Parathyroid adenoma (tissue), 2 donors: ENCODE results near the gene PLEKHA7.

Source experiments
- H2AFZ ChIP-seq: fragments of 300-600 bp; sonication (generic); one replicate; pipeline ENCODE4 v1.7.0; 2017; ENCODE audit warnings: antibody characterized with exemption, mild to moderate bottlenecking
- H3K27ac ChIP-seq: fragments of 300-600 bp; sonication (generic); one replicate; pipeline ENCODE4 v1.7.0; 2017
- H3K27me3 ChIP-seq: fragments of 300-600 bp; sonication (generic); one replicate; pipeline ENCODE4 v1.7.0; 2017; ENCODE audit warnings: low read length; ENCODE audit not compliant: control insufficient read depth, insufficient read depth
- H3K36me3 ChIP-seq: fragments of 300-600 bp; sonication (generic); one replicate; pipeline ENCODE4 v1.7.0; 2017; ENCODE audit warnings: low read length; ENCODE audit not compliant: control insufficient read depth, insufficient read depth
- H3K4me1 ChIP-seq: fragments of 300-600 bp; sonication (generic); one replicate; pipeline ENCODE4 v1.7.0; 2017; ENCODE audit warnings: control low read depth
- H3K4me2 ChIP-seq: fragments of 300-600 bp; sonication (generic); one replicate; pipeline ENCODE4 v1.7.0; 2017; ENCODE audit warnings: low read length
- H3K4me3 ChIP-seq: fragments of 300-600 bp; sonication (generic); one replicate; pipeline ENCODE4 v1.7.0; 2017; ENCODE audit warnings: low read depth, low read length
- H3K79me2 ChIP-seq: fragments of 300-600 bp; sonication (generic); one replicate; pipeline ENCODE4 v1.7.0; 2017; ENCODE audit warnings: control low read depth
- H3K9ac ChIP-seq: fragments of 300-600 bp; sonication (generic); one replicate; pipeline ENCODE4 v1.7.0; 2017; ENCODE audit warnings: mild to moderate bottlenecking
- H3K9me3 ChIP-seq: fragments of 300-600 bp; sonication (generic); one replicate; pipeline ENCODE4 v1.7.0; 2017; ENCODE audit warnings: low read length; ENCODE audit not compliant: control insufficient read depth
- CTCF ChIP-seq: fragments of 300-600 bp; sonication (generic); IDR thresholded peaks from one replicate; pipeline ENCODE4 v1.7.0; 2017; ENCODE audit warnings: antibody characterized with exemption, mild to moderate bottlenecking
- donor health status: primary hyperparathyroidism.

Gene PLEKHA7

GRCh38 chr11:16841984-16842383, 172.2 kb downstream of the PLEKHA7 start:
- Histone ChIP-seq H3K9me3 (no peaks in the 10 kb centered on the region), H3K27me3 (no peaks in the 10 kb centered on the region), H3K4me2 (no peak overlapping the region), H3K27ac (no peak overlapping the region), H3K4me1 (no peaks in the 10 kb centered on the region), H3K4me3 (no peak overlapping the region), H2AFZ (no peak overlapping the region), H3K79me2 (no peaks in the 10 kb centered on the region), H3K36me3 (no peaks in the 10 kb centered on the region), H3K9ac (no peak overlapping the region)
- no peak for TF ChIP-seq CTCF

GRCh38 chr11:16841481-16841880, 172.7 kb downstream of the PLEKHA7 start:
- Histone ChIP-seq H3K79me2 (no peaks in the 10 kb centered on the region), H2AFZ (no peak overlapping the region), H3K4me3 (no peak overlapping the region), H3K9ac (no peak overlapping the region), H3K9me3 (no peaks in the 10 kb centered on the region), H3K27ac (no peak overlapping the region), H3K36me3 (no peaks in the 10 kb centered on the region), H3K27me3 (no peaks in the 10 kb centered on the region), H3K4me2 (no peak overlapping the region), H3K4me1 (no peaks in the 10 kb centered on the region)
- TF ChIP-seq CTCF, result no peak

GRCh38 chr11:16840951-16841350, 173.3 kb downstream of the PLEKHA7 start:
- no peak for TF ChIP-seq CTCF
- H3K9ac ChIP-seq, result no peak overlapping the region
- no peak overlapping the region for H3K4me3 ChIP-seq
- H3K27me3 ChIP-seq, result no peaks in the 10 kb centered on the region
- H2AFZ ChIP-seq, result no peak overlapping the region
- no peaks in the 10 kb centered on the region for H3K9me3 ChIP-seq
- H3K36me3 ChIP-seq, result no peaks in the 10 kb centered on the region
- H3K4me1 ChIP-seq, result no peaks in the 10 kb centered on the region
- H3K4me2 ChIP-seq, result no peak overlapping the region
- no peak overlapping the region for H3K27ac ChIP-seq
- H3K79me2 ChIP-seq, result no peaks in the 10 kb centered on the region

- H3K36me3 ChIP-seq, result no peaks in the 10 kb centered on the region
- H3K9ac ChIP-seq, result no peak overlapping the region
- no peaks in the 10 kb centered on the region for H3K27me3 ChIP-seq
- TF ChIP-seq CTCF, result no peak
- H3K4me1 ChIP-seq, result no peaks in the 10 kb centered on the region
- H3K27ac ChIP-seq, result no peak overlapping the region
- no peaks in the 10 kb centered on the region for H3K9me3 ChIP-seq
- no peak overlapping the region for H2AFZ ChIP-seq
- no peaks in the 10 kb centered on the region for H3K79me2 ChIP-seq
- H3K4me2 ChIP-seq, result no peak overlapping the region
- no peak overlapping the region for H3K4me3 ChIP-seq
Measured at GRCh38 chr11:16839821-16840220, 174.4 kb downstream of the PLEKHA7 start.

GRCh38 chr11:16834384-16834783, 179.8 kb downstream of the PLEKHA7 start:
- Histone ChIP-seq H3K36me3 (no peaks in the 10 kb centered on the region), H3K27me3 (no peaks in the 10 kb centered on the region), H3K4me2 (no peak overlapping the region), H3K9ac (no peak overlapping the region), H3K4me3 (no peak overlapping the region), H3K79me2 (no peaks in the 10 kb centered on the region), H2AFZ (no peak overlapping the region), H3K4me1 (no peaks in the 10 kb centered on the region), H3K27ac (no peak overlapping the region), H3K9me3 (no peaks in the 10 kb centered on the region)
- no peak for TF ChIP-seq CTCF
